Epithelial cell of esophagus (primary cell): Measurements from ENCODE around the gene ITSN1.

ENCODE experiments used
- DNase-seq: peaks from one replicate; pipeline ENCODE4 v3.0.0; 2010; ENCODE audit warnings: low read depth
- H3K4me3 ChIP-seq: 2 replicates; pipeline ENCODE4 v1.5.1; 2011; ENCODE audit warnings: mild to moderate bottlenecking, low read length, control low read depth
- CTCF ChIP-seq: IDR thresholded peaks from 2 replicates; pipeline ENCODE4 v1.5.1; 2011; ENCODE audit warnings: low read depth, mild to moderate bottlenecking, low read length, control low read depth, inconsistent platforms; ENCODE audit not compliant: insufficient read depth; ENCODE audit errors: missing control alignments

The ITSN1 gene

GRCh38 chr21:33894736-33895288 lies 252.5 kb downstream of the ITSN1 start:
- peak overlapping the region; percentile 16 for H3K4me3 ChIP-seq
- peak; percentile 81 for DNase-seq
- peak; percentile 82 for TF ChIP-seq CTCF

GRCh38 chr21:33895356-33895755 lies 253.1 kb downstream of the ITSN1 start:
- DNase-seq, result no peak
- no peak overlapping the region for H3K4me3 ChIP-seq
- TF ChIP-seq CTCF, result no peak

- peak; percentile 69 for DNase-seq
- no peak overlapping the region for H3K4me3 ChIP-seq
- no peak for TF ChIP-seq CTCF
Observed at GRCh38 chr21:33896691-33897090, 254.4 kb downstream of the ITSN1 start.

- TF ChIP-seq CTCF, result no peak
- no peak for DNase-seq
- H3K4me3 ChIP-seq, result no peak overlapping the region
Observed at GRCh38 chr21:33897098-33897497, 254.8 kb downstream of the ITSN1 start.

- no peak for TF ChIP-seq CTCF
- H3K4me3 ChIP-seq, result no peak overlapping the region
- no peak for DNase-seq
Observed at GRCh38 chr21:33897739-33898138, 255.4 kb downstream of the ITSN1 start.

DNA sequence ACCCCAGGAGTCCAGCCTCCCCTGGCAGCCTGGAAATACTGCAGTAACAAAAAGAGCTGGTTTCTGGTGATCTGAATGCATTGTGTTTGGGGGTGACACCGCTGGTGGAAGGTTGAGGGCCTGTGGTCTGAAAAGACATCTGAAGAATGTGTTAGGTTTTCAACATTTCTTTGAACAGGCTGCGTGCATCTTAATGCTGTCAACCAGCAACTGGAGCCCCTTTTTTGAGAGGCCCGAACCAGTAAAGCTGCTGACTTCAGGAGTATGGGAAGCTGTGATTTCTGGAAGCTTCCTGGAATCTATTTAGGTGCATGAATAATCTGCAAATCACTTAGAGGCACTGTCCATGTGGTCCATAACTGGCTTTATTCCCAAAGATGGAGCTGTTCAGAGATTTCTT lies 256.3 kb downstream of the ITSN1 start:
- DNase-seq, result no peak
- TF ChIP-seq CTCF, result no peak
- no peak overlapping the region for H3K4me3 ChIP-seq

GRCh38 chr21:33899199-33899598 lies 256.9 kb downstream of the ITSN1 start:
- DNase-seq, result no peak
- H3K4me3 ChIP-seq, result no peak overlapping the region
- TF ChIP-seq CTCF, result no peak
